GM18907 (cell line): ENCODE data around the gene DTD1.
A peak's percentile ranks its signal among the peaks of the same experiment; 100 is the strongest.
"Not testable (repeated sequence)": the region's sequence is repeated elsewhere in the genome, so short reads cannot be mapped to it uniquely, and the experiment has no call there.

Source experiments
- ATAC-seq: cut with Tn5 transposase; IDR thresholded peaks from one replicate; pipeline ENCODE4 v1.9.1; 2021; ENCODE audit warnings: mild to moderate bottlenecking, moderate library complexity; ENCODE audit not compliant: unreplicated experiment

DTD1 gene

DNA sequence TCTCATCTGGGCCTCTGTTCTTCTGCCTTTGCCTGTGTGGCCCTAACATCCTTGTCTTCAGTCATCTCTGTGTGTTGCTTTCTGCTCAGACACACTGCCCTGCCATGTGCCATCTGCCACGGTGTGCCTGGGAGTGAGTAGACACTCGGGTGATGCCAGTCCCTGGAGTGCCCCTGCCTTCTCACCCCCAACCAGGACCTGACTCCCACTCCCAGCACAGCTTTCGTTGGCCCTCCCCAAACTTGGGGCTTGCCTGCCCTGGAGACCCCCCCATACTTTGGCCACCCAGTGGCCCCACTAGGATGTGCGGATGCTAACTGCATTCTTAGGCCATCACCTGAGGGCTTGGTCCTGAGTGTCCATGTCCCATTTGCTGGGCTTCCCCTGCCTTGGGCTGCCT lies 149.3 kb downstream of the DTD1 start:
- no peak for ATAC-seq

DNA sequence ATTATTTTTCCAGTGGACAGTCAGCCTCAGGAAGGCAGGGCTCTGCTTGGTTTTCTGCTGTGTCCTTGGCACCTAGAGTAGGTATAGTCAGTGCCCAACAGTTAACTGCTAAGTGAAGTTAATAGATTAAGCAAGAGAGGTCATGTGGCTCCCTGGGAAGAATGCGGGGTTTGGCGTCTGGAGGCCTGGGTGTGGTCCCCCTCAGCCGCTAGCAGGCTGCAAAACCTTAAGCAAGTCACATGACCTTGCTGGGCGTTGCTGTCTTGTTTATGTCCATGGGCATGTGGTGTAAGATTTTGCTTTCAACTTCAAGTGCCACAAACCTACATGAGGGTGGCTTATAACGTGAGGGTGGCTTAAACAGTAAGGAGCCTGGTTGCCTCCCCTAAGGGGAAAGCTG lies 150.2 kb downstream of the DTD1 start:
- ATAC-seq, result no peak

GRCh38 chr20:18738888-18739287 lies 151.0 kb downstream of the DTD1 start:
- ATAC-seq, result no peak

DNA sequence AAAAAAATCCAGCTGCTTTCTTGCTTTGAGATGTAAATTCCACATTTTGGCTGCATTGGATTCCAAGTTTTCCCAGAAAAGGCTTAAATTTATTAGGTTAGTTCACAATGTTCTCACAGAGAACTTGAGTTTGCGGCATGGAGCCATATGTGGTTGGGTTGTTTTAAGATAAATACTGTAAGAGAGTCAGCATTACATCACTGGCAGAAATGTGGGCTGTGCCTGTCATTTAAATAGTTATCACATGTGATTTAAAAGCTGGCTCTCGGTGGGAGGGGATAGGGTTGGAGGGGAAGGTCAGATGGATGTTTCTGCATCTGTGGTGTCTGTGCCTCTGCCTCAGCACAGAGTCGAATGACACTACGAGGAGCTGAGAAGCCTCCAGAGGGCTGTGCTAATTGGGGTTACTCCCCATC lies 151.9 kb downstream of the DTD1 start:
- no peak for ATAC-seq

DNA sequence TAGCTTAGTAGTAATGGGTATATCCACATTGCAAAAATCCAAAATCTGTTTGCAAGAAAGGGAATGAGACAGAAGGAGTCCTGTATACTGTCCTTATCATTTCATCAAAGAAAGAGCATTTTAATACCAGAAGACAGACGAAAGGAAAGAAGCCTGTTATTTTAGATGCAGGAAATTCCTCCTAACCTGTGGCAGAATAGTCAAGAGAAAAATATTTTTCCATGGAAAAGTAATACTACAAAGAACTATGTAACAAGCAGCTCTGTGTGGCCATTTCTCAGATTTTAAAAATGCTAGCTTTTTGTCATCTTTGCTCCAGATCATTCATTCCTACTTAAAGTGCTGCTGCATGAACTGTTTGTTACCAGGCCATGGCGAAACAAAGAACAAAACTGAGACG lies 152.9 kb downstream of the DTD1 start:
- no peak for ATAC-seq

- no peak for ATAC-seq
Measured at GRCh38 chr20:18742841-18743240, 155.0 kb downstream of the DTD1 start.

DNA sequence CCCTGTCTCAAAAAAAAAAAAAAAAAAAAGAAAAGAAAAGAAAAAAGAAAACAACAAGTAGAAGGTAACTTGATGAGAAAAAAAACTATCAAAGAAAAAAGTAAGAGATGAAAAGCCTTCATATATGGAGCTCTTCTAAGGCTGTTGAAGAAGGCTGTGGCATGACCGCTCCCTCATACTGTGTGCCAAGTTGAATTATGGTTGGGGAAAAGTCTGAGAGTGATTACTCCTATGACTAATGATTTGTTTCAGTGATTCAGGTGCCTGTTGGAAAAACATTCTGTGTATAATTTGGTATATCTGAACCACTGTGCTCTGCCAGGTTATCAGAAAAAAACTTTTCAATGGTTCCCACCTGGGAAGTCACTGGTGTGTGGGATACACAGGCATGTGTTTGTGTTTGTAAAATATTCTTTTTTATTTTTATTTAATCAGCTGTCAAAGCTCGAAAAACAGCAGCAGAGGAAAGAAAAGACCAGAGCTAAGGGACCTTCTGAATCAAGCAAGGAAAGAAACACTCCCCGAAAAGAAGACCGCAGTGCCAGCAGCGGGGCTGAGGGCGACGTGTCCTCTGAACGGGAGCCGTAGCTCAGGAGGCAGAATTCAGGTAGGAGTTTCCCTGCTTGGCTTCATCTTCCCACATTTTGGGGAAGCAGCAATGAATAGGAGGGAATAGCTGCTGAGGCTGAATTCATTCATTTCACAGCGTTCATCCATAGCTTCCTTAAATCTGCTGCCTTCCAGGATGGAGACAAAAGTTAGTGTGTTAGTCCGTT lies 156.0 kb downstream of the DTD1 start:
- ATAC-seq, result no peak

- ATAC-seq, result no peak
Measured at GRCh38 chr20:18747090-18747489, 159.2 kb downstream of the DTD1 start.

GRCh38 chr20:18748987-18749386 lies 161.1 kb downstream of the DTD1 start:
- no peak for ATAC-seq

GRCh38 chr20:18749528-18749927 lies 161.7 kb downstream of the DTD1 start:
- no peak for ATAC-seq

DNA sequence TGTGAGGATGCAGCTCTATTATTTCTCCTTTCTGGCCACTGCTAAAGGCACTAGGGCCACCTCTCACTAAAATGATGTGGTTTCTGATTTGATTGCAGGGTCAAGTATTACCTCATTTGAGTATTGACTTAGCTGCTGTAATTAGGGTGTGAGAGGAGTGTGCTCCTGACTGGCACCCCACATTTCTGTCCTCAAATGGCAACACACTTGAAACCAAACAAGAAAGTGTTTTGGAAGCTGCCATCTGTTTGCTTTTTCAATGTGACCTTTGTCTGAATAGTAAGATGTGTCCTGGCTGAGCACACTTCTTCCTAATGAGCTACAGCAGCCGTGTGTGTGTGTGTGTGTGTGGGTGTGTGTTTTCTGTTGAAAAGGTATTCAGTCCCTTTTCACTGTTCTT lies 162.9 kb downstream of the DTD1 start:
- ATAC-seq, result no peak

- ATAC-seq, result peak; percentile 98
Measured at GRCh38 chr20:18754030-18754652, 166.3 kb downstream of the DTD1 start.

DNA sequence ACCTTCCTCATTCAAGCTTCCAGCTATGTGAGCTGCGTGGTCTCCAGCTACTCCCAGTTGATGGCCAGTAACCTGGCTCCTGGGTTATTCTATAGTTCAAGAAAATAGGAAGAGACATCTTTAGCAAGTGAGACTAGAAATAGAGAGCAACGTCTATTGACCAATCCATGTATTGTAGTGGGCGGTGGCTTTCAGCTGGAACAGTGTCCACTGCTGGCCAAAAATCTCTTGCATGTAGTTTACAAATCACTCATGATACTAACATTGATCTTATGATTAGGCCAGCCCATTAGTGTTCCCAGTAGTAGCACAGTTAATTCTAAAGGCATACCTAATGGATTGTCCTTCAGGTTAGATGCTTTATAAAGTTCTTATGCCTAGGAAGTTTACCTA lies 166.8 kb downstream of the DTD1 start:
- ATAC-seq, result no peak

- ATAC-seq, result not testable (repeated sequence)
Measured at GRCh38 chr20:18760852-18761251, 173.0 kb downstream of the DTD1 start.

GRCh38 chr20:18767676-18768075 lies 179.8 kb downstream of the DTD1 start:
- no peak for ATAC-seq

GRCh38 chr20:18773566-18773965 lies 185.7 kb downstream of the DTD1 start:
- no peak for ATAC-seq

DNA sequence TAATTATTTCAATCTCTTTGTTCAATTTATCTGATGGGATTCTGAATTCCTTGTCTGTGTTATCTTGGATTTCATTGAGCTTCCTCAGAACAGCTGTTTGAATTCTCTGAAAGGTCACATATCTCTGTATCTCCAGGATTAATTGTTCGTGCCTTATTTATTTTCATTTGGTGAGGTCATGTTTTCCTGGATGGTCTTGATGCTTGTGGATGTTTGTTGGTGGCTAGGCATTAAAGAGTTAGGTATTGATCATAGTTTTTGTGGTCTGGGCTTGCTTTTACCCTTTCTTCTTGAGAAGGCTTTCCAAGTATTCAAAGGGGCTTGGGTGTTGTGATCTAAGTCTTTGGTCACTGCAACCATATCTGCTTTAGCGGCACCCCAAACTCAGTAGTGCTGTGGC lies 186.4 kb downstream of the DTD1 start:
- ATAC-seq, result no peak

DNA sequence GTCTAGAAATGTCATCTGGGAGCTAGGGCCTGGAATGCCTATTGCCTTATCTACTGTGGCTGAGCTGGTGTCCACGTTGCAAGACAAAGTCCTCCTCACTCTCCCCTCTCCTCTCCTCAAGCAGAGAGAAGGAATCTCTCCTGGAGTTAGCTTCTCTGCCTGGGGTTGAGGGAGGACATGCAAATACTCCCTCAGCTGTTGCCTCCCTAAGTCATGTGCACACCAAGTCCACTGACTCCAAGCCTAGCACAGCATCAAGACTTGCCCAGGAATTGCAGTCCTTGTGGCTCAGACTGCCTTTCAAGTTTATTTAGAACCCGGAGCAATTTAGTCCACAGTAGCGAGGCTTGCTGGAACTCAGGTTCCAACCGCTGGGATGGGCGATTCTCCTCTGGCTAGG lies 187.8 kb downstream of the DTD1 start:
- ATAC-seq, result no peak

DNA sequence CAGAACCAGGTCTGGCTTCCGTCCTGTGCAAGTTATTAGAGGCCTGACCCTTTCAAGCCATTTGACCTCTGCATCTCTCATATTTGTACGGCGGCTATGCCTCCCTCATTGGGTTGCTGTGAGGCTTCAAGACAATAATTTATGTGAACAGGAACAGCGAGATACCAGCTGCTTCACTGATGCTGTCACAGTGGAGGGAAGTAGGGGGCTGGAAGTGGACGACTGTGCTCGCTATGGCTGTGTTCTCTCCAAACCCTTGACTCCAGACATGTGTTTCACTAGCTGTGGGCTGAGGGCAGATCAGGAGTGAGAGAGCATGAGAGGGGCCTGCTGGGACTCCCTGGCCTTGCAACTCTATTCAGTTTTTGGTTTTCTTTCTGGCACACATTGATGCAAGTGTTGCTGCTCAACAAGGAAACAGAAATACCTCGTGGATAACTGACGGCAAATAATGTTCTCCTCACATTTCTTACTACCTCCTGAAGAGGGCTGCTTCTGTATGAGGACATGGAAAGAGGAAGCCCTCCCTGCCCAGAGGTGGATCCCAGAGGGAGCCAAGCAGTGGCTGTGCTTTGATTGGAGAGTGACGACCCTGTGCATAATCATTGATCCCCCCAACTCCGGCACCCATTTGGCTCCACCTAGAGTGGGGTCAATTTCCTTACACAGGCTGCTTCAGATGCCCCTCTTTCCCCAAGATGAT lies 191.0 kb downstream of the DTD1 start:
- ATAC-seq, result no peak

DNA sequence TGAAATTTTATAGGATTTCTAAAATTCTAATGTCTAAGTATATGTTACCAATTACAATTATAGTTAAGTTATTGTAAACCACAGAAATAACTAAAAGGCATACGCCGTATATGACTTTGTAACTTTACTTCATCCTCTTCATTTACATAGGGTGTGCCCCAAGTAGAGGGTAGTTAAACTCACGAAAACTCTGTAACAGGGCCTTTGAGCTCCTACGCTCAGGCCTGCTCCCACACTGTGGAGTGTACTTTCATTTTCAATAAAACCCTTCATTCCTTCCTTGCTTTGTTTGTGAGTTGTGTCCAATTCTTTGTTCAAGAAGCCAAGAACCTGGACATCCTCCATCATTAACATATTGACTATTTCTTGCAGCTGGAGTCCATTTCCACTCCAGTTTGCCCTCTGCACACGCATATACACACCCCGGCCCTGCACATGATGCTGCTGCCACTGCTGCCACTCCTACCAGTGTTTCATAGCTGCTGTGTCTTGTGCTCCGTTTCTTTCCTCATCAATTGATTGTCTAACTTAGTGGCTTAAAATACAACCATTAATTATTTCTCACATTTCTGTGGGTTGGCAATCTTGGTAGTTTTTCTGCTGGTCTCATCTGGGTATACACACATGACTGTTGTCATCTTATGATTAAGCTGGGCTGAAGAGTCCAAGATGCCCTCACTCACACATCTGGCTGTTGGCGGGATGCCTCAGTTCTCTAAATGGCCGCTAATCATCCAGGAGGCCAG lies 192.7 kb downstream of the DTD1 start:
- no peak for ATAC-seq

GRCh38 chr20:18781509-18781908 lies 193.7 kb downstream of the DTD1 start:
- ATAC-seq, result no peak
